Stomach (tissue), 9 donors: ENCODE data around the gene ARHGEF25. TPM values are rescaled to one million over a fixed set of nuclear protein-coding genes. Genes with fewer than 3 reads are reported as not detected.

Experiments
- DNase-seq, 2 donors: peaks; one replicate each; pipeline versions ENCODE4 v3.0.0 to v3.0.0-alpha.2; 2013 to 2019
- H3K27ac ChIP-seq, 5 donors: fragments of 200-600 bp in 4 of 5; sonication (generic) in 4 of 5; one replicate each; pipeline ENCODE4 v1.5.1; 2013 to 2019; ENCODE audit warnings: mild to moderate bottlenecking in 1 of 5, moderate library complexity in 1 of 5
- H3K27me3 ChIP-seq, 3 donors: fragments of 200-600 bp; sonication (generic); one replicate each; pipeline ENCODE4 v1.5.1; 2017 to 2019; ENCODE audit warnings: mixed run types in 1 of 3
- H3K36me3 ChIP-seq, 4 donors: fragments of 200-600 bp; sonication (generic); 1 replicate in 3 of 4; 2 replicates in 1 of 4; pipeline ENCODE4 v1.5.1; 2016 to 2019
- H3K4me1 ChIP-seq, 4 donors: fragments of 200-600 bp; sonication (generic); one replicate each; pipeline ENCODE4 v1.5.1; 2016 to 2019
- H3K4me3 ChIP-seq, 4 donors: fragments of 200-600 bp; sonication (generic) in 3 of 4; one replicate each; pipeline ENCODE4 v1.5.1; 2016 to 2019; ENCODE audit warnings: mild to moderate bottlenecking in 1 of 4
- H3K9me3 ChIP-seq, 4 donors: fragments of 200-600 bp; sonication (generic); one replicate each; pipeline ENCODE4 v1.5.1; 2016 to 2019
- EP300 ChIP-seq: sonication (generic); formaldehyde crosslinking; IDR thresholded peaks from one replicate; pipeline ENCODE4 v1.6.1; 2017; ENCODE audit warnings: antibody characterized with exemption
- POLR2A ChIP-seq, 4 donors: fragments of 450-650 bp; IDR thresholded peaks; one replicate each; pipeline ENCODE4 v1.6.1; 2016; ENCODE audit warnings: antibody characterized with exemption in 4 of 4, control low read depth in 2 of 4, mild to moderate bottlenecking in 1 of 4, moderate library complexity in 1 of 4
- POLR2AphosphoS5 ChIP-seq, 3 donors: sonication (generic); formaldehyde crosslinking; IDR thresholded peaks; one replicate each; pipeline ENCODE4 v1.6.1; 2016; ENCODE audit warnings: antibody characterized with exemption in 3 of 3
- WGBS, 5 donors: extraction: QIAGEN DNeasy Blood & Tissue Kit in 3 of 5; methylation state at CpG; one replicate each; pipeline versions ENCODE4 v1.1.5 to v1.1.7; 2013 to 2018; 5-methylcytosine and 5-hydroxymethylcytosine counted together
- intact Hi-C: fragments of 100-400 bp; cut with DNase I; formaldehyde crosslinking; loops from one replicate; pipeline ENCODE4 v1.15.1; 2023; ENCODE audit warnings: low total_unique reads
- polyA plus RNA-seq, 3 donors: library from polyadenylated mRNA; stranded (reverse); fragments of 200-250 nt; gene quantifications; one replicate each; pipeline ENCODE4 v1.2.3, GENCODE V29; 2013
- total RNA-seq, 5 donors: library from RNA; depleted of rRNA; stranded (reverse); fragments of >200 nt; gene quantifications; one replicate each; pipeline versions ENCODE4 v1.1.0 to v1.2.3, GENCODE V29; 2014 to 2016
- TF ChIP-seq, protein P1 (sequence below), 7 experiments: fragments of 450-650 bp in 4 of 7; fragments of 200-600 bp in 3 of 7; sonication (generic) in 3 of 7; IDR thresholded peaks; one replicate each; pipeline ENCODE4 v1.5.1; 2016 to 2019; ENCODE audit warnings: antibody characterized with exemption in 7 of 7, control low read depth in 2 of 7, mild to moderate bottlenecking in 1 of 7
- donor health status: healthy with polysubstance abuse.
- donor health status: Bipolar disorder and iron deficiency.
- donor health status: healthy.

ARHGEF25 gene
- total and polyA plus RNA-seq, 8 donors: 18.7 to 220 (median 30.4) TPM

GRCh38 chr12:57583008-57583831 is 28.0 kb upstream of the ARHGEF25 start:
- peak; percentile 59 to 91 for DNase-seq
- no peak for TF ChIP-seq POLR2A (IDR thresholded peaks at IDR 0.05)
- no peak for TF ChIP-seq EP300
- TF ChIP-seq, protein P1, sequence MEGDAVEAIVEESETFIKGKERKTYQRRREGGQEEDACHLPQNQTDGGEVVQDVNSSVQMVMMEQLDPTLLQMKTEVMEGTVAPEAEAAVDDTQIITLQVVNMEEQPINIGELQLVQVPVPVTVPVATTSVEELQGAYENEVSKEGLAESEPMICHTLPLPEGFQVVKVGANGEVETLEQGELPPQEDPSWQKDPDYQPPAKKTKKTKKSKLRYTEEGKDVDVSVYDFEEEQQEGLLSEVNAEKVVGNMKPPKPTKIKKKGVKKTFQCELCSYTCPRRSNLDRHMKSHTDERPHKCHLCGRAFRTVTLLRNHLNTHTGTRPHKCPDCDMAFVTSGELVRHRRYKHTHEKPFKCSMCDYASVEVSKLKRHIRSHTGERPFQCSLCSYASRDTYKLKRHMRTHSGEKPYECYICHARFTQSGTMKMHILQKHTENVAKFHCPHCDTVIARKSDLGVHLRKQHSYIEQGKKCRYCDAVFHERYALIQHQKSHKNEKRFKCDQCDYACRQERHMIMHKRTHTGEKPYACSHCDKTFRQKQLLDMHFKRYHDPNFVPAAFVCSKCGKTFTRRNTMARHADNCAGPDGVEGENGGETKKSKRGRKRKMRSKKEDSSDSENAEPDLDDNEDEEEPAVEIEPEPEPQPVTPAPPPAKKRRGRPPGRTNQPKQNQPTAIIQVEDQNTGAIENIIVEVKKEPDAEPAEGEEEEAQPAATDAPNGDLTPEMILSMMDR (IDR thresholded peaks at IDR 0.05): peak in 5 of 7 experiments; percentile 92 to 96 (median 94)
- TF ChIP-seq POLR2AphosphoS5 (IDR thresholded peaks at IDR 0.05): peak in 1 of 3 donors; percentile 43
- Histone ChIP-seq H3K27me3 (peaks cover 0 to 13% (median 0%) of the 10 kb centered on the region in 3 donors), H3K27ac (no peak overlapping the region), H3K9me3 (no peaks in the 10 kb centered on the region), H3K4me1 (no peaks in the 10 kb centered on the region), H3K4me3 (no peak overlapping the region), H3K36me3 (peaks cover 0 to 4% (median 0%) of the 10 kb centered on the region in 4 donors)
- WGBS, 5 donors: 41 to 47% (median 44%) methylated on average over 13 of the region's 13 CpGs
- intact Hi-C loops: loop anchor here (5.0 kb wide), 1 partner anchor 39 kb away; no protein-coding TSS in a partner anchor

DNA sequence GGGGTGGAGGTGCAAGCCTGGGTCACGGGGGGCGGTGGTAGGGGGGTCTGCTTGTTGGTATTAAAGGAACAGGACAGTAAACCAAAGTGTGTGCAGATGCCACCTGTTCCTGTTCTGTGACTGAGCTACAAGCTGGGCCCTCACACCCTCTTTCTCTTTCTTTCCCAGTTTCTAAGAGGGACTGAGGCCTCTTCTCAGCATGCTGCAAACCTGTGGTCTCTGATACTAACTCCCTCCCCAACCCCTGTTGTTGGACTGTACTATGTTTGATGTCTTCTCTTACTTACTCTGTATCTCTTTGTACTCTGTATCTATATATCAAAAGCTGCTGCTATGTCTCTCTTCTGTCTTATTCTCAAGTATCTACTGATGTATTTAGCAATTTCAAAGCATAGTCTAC is 27.2 kb upstream of the ARHGEF25 start:
- intact Hi-C loops: loop anchor here (5.0 kb wide), 1 partner anchor 38 kb away; no protein-coding TSS in a partner anchor
- TF ChIP-seq POLR2A (IDR thresholded peaks at IDR 0.05) (no peak), POLR2AphosphoS5 (IDR thresholded peaks at IDR 0.05) (no peak), EP300 (no peak)
- TF ChIP-seq, protein P1 (IDR thresholded peaks at IDR 0.05): no peak
- WGBS, 5 donors: 97 to 100% (median 100%) methylated on average over 2 of the region's 2 CpGs

GRCh38 chr12:57584690-57585089 is 26.5 kb upstream of the ARHGEF25 start:
- Histone ChIP-seq H3K4me3 (no peak overlapping the region), H3K36me3 (peaks cover 0 to 4% (median 0%) of the 10 kb centered on the region in 4 donors), H3K9me3 (no peaks in the 10 kb centered on the region), H3K27ac (no peak overlapping the region), H3K4me1 (no peaks in the 10 kb centered on the region), H3K27me3 (peaks cover 0 to 13% (median 0%) of the 10 kb centered on the region in 3 donors)
- DNase-seq: no peak
- intact Hi-C loops: loop anchor here (5.0 kb wide), 1 partner anchor 38 kb away; no protein-coding TSS in a partner anchor
- no peak for TF ChIP-seq EP300
- TF ChIP-seq POLR2AphosphoS5 (IDR thresholded peaks at IDR 0.05): no peak
- TF ChIP-seq POLR2A (IDR thresholded peaks at IDR 0.05): no peak
- TF ChIP-seq, protein P1 (IDR thresholded peaks at IDR 0.05): no peak

More for the DNA sequence above, 27.2 kb upstream of the ARHGEF25 start:
- peaks cover 0 to 13% (median 0%) of the 10 kb centered on the region in 3 donors for H3K27me3 ChIP-seq
- peaks cover 0 to 4% (median 0%) of the 10 kb centered on the region in 4 donors for H3K36me3 ChIP-seq
- no peak for DNase-seq
- no peak overlapping the region for H3K27ac ChIP-seq
- H3K9me3 ChIP-seq: no peaks in the 10 kb centered on the region
- H3K4me1 ChIP-seq: no peaks in the 10 kb centered on the region
- H3K4me3 ChIP-seq: no peak overlapping the region

DNA sequence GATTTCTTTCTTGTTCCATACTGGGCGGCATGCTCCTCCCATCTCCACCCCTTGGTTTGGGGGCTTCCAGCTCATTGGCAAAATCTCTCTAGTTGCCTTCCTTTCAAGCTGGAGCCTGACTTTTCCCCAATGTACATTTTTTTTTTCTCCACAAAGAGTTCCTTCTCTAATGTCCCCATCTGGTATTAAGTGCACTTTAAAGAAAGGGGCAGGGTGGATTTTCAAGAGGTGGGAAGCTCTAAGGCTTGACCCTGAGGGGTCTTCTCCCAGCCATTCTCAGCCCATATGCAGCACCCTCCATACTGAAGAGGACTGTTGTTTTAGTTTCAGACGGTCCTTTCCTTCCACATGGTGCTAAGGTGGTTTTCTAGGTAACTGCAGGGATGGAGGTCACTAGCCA is 26.1 kb upstream of the ARHGEF25 start:
- 64 to 86% (median 79%) methylated on average over 2 of the region's 2 CpGs for WGBS, 5 donors
- no peak overlapping the region for H3K4me3 ChIP-seq
- no peak overlapping the region for H3K27ac ChIP-seq
- TF ChIP-seq, protein P1 (IDR thresholded peaks at IDR 0.05): no peak
- TF ChIP-seq EP300 (no peak), POLR2A (IDR thresholded peaks at IDR 0.05) (no peak), POLR2AphosphoS5 (IDR thresholded peaks at IDR 0.05) (no peak)
- H3K4me1 ChIP-seq: peaks cover under 1 to 2% (median under 1%) of the 10 kb centered on the region in 4 donors
- intact Hi-C loops: no loop called here
- H3K36me3 ChIP-seq: peaks cover 0 to 4% (median 0%) of the 10 kb centered on the region in 4 donors
- no peak for DNase-seq
- H3K27me3 ChIP-seq: peaks cover 0 to 13% (median 0%) of the 10 kb centered on the region in 3 donors
- no peaks in the 10 kb centered on the region for H3K9me3 ChIP-seq
